Tibial nerve (tissue), 4 donors: Measurements from ENCODE around the gene FASTKD2.

Experiments
- CTCF ChIP-seq, 5 experiments: fragments of 200-600 bp in 3 of 5; fragments of 450-650 bp in 2 of 5; sonication (generic) in 3 of 5; IDR thresholded peaks; one replicate each; pipeline ENCODE4 v1.5.1; 2016 to 2019; ENCODE audit warnings: antibody characterized with exemption in 5 of 5, mild to moderate bottlenecking in 3 of 5, moderate library complexity in 2 of 5
- EP300 ChIP-seq, 2 donors: sonication (generic); formaldehyde crosslinking; IDR thresholded peaks; one replicate each; pipeline ENCODE4 v1.6.1; 2017; ENCODE audit warnings: antibody characterized with exemption in 2 of 2, mild to moderate bottlenecking in 1 of 2
- POLR2A ChIP-seq, 2 donors: fragments of 450-650 bp; IDR thresholded peaks; one replicate each; pipeline ENCODE4 v1.6.1; 2017; ENCODE audit warnings: antibody characterized with exemption in 2 of 2, mild to moderate bottlenecking in 2 of 2, moderate library complexity in 2 of 2

GRCh38 chr2:206736935-206737334, 28.5 kb upstream of the FASTKD2 start:
- no peak for TF ChIP-seq CTCF (IDR thresholded peaks at IDR 0.05)
- no peak for TF ChIP-seq POLR2A (IDR thresholded peaks at IDR 0.05)
- no peak for TF ChIP-seq EP300 (IDR thresholded peaks at IDR 0.05)
